ENCODE measurements around the gene OR14J1. TPM values are rescaled to one million over a fixed set of nuclear protein-coding genes. Genes with fewer than 3 reads are reported as not detected.

OR14J1 gene
- polyA plus RNA-seq, 1 of the 3 experiments (the other 2 are of a cell fraction), result not detected

DNA sequence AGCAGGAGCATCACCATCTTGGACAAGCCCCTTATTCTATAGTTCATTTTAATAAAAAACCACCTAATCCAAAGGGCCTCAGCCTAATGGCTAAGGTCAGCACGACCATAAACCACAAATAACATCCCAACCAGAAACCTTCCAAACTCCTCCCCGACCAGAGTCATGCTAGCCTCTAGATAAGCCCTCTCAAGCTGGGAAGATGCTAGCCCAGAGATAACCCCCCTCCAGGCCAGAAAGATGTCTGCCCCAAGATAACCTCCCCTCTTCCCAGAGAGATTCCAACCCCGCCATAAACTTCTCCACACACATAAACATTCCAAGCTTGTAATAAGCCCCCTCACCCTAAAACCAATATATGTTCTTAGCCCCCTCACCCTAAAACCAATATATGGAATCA lies 38.5 kb upstream of the OR14J1 start:
- no peak overlapping the region for H3K4me3 ChIP-seq (ENCODE audit: low read depth in 2 of 2, low read length in 1 of 2)
- no peaks in the 10 kb centered on the region for H3K9me3 ChIP-seq
- CTCF ChIA-PET, result no interaction called here
- H3K79me2 ChIP-seq (ENCODE audit: insufficient read depth), result no peaks in the 10 kb centered on the region
- no peak overlapping the region for H2AFZ ChIP-seq (ENCODE audit: low read depth)
- H3K27ac ChIP-seq (ENCODE audit: low read depth in 2 of 2, low read length in 1 of 2), result no peak overlapping the region
- DNase-seq, result no peak
- POLR2A ChIA-PET, result no interaction called here
- no peak overlapping the region for H3K4me2 ChIP-seq
- H3K36me3 ChIP-seq (replicated peaks in 1 of 2; ENCODE audit: control insufficient read depth in 1 of 2, insufficient read depth in 2 of 2, low read length in 1 of 2), result no peaks in the 10 kb centered on the region
- TF ChIP-seq TEAD4 (IDR thresholded peaks at IDR 0.05; ENCODE audit: borderline replicate concordance, insufficient read depth), result no peak
- TF ChIP-seq, protein P1, sequence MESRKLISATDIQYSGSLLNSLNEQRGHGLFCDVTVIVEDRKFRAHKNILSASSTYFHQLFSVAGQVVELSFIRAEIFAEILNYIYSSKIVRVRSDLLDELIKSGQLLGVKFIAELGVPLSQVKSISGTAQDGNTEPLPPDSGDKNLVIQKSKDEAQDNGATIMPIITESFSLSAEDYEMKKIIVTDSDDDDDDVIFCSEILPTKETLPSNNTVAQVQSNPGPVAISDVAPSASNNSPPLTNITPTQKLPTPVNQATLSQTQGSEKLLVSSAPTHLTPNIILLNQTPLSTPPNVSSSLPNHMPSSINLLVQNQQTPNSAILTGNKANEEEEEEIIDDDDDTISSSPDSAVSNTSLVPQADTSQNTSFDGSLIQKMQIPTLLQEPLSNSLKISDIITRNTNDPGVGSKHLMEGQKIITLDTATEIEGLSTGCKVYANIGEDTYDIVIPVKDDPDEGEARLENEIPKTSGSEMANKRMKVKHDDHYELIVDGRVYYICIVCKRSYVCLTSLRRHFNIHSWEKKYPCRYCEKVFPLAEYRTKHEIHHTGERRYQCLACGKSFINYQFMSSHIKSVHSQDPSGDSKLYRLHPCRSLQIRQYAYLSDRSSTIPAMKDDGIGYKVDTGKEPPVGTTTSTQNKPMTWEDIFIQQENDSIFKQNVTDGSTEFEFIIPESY (IDR thresholded peaks at IDR 0.05; ENCODE audit: borderline replicate concordance, low read depth), result no peak
- TF ChIP-seq FOXM1 (IDR thresholded peaks at IDR 0.05; ENCODE audit: low read depth), result no peak
- no peak for TF ChIP-seq EZH2phosphoT487 (IDR thresholded peaks at IDR 0.05; ENCODE audit: borderline replicate concordance, low read depth)
- TF ChIP-seq, protein P2, sequence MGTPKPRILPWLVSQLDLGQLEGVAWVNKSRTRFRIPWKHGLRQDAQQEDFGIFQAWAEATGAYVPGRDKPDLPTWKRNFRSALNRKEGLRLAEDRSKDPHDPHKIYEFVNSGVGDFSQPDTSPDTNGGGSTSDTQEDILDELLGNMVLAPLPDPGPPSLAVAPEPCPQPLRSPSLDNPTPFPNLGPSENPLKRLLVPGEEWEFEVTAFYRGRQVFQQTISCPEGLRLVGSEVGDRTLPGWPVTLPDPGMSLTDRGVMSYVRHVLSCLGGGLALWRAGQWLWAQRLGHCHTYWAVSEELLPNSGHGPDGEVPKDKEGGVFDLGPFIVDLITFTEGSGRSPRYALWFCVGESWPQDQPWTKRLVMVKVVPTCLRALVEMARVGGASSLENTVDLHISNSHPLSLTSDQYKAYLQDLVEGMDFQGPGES (IDR thresholded peaks at IDR 0.05; ENCODE audit: low read depth, low read length), result no peak
- TF ChIP-seq FOXJ3 (CRISPR knock-in tag; IDR thresholded peaks at IDR 0.05), result no peak
- TF ChIP-seq, protein P3, sequence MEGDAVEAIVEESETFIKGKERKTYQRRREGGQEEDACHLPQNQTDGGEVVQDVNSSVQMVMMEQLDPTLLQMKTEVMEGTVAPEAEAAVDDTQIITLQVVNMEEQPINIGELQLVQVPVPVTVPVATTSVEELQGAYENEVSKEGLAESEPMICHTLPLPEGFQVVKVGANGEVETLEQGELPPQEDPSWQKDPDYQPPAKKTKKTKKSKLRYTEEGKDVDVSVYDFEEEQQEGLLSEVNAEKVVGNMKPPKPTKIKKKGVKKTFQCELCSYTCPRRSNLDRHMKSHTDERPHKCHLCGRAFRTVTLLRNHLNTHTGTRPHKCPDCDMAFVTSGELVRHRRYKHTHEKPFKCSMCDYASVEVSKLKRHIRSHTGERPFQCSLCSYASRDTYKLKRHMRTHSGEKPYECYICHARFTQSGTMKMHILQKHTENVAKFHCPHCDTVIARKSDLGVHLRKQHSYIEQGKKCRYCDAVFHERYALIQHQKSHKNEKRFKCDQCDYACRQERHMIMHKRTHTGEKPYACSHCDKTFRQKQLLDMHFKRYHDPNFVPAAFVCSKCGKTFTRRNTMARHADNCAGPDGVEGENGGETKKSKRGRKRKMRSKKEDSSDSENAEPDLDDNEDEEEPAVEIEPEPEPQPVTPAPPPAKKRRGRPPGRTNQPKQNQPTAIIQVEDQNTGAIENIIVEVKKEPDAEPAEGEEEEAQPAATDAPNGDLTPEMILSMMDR (IDR thresholded peaks at IDR 0.05), result no peak
- TF ChIP-seq, protein P4, sequence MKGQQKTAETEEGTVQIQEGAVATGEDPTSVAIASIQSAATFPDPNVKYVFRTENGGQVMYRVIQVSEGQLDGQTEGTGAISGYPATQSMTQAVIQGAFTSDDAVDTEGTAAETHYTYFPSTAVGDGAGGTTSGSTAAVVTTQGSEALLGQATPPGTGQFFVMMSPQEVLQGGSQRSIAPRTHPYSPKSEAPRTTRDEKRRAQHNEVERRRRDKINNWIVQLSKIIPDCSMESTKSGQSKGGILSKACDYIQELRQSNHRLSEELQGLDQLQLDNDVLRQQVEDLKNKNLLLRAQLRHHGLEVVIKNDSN (IDR thresholded peaks at IDR 0.05; ENCODE audit: borderline replicate concordance, low read depth), result no peak
- TF ChIP-seq SIN3A (IDR thresholded peaks at IDR 0.05; ENCODE audit: borderline replicate concordance, low read depth, low read length), result no peak
- no peak for TF ChIP-seq MXI1 (IDR thresholded peaks at IDR 0.05; ENCODE audit: low read depth, low read length)
- TF ChIP-seq RFX5 (IDR thresholded peaks at IDR 0.05; ENCODE audit: low read length), result no peak
- H3K27me3 ChIP-seq (ENCODE audit: insufficient read depth), result no peaks in the 10 kb centered on the region
- H3K4me1 ChIP-seq (ENCODE audit: control insufficient read depth in 1 of 2, insufficient read depth in 2 of 2, low read depth in 1 of 2, low read length in 1 of 2), result no peaks in the 10 kb centered on the region
- H4K20me1 ChIP-seq (ENCODE audit: insufficient read depth), result no peaks in the 10 kb centered on the region
- H3K9ac ChIP-seq, result no peak overlapping the region
- 5% methylated on average over 3 of the region's 3 CpGs for WGBS (ENCODE audit: low lambda C conversion rate)
- no peaks in the 10 kb centered on the region for H3F3A ChIP-seq (replicated peaks; ENCODE audit: insufficient read depth)
- H3K9me2 ChIP-seq, result no peaks in the 10 kb centered on the region

Measured in SK-N-SH (cell line).